Mesendoderm (in vitro differentiated cells): ENCODE results near the gene MRPS18B.
A peak's percentile ranks its signal among the peaks of the same experiment; 100 is the strongest.

Source experiments
- DNase-seq: peaks from one replicate; pipeline ENCODE4 v3.0.0; 2013
- H2AK5ac ChIP-seq: 2 replicates; pipeline ENCODE4 v1.6.1; 2013; ENCODE audit warnings: low read length, inconsistent platforms
- H2BK120ac ChIP-seq: 2 replicates; pipeline ENCODE4 v1.6.1; 2013; ENCODE audit warnings: low read depth, mild to moderate bottlenecking, low read length, moderate library complexity, mixed read lengths
- H2BK15ac ChIP-seq: replicated peaks from 2 replicates; pipeline ENCODE4 v1.6.1; 2013; ENCODE audit warnings: low read depth, mild to moderate bottlenecking, moderate library complexity
- H2BK5ac ChIP-seq: 2 replicates; pipeline ENCODE4 v1.6.1; 2013; ENCODE audit warnings: low read length, inconsistent platforms
- H3K18ac ChIP-seq: 2 replicates; pipeline ENCODE4 v1.6.1; 2013; ENCODE audit warnings: mild to moderate bottlenecking, low read length, mixed read lengths
- H3K23ac ChIP-seq: one replicate; pipeline ENCODE4 v1.6.1; 2013; ENCODE audit warnings: low read length
- H3K27ac ChIP-seq: 2 replicates; pipeline ENCODE4 v1.5.1; 2013; ENCODE audit warnings: low read depth, mild to moderate bottlenecking, inconsistent platforms, low read length, moderate library complexity
- H3K27me3 ChIP-seq: 2 replicates; pipeline ENCODE4 v1.6.1; 2013; ENCODE audit warnings: low read length, control low read depth, mild to moderate bottlenecking, inconsistent platforms; ENCODE audit not compliant: insufficient read depth, poor library complexity
- H3K36me3 ChIP-seq: 2 replicates; pipeline ENCODE4 v1.6.1; 2013; ENCODE audit warnings: low read length, inconsistent platforms; ENCODE audit not compliant: control insufficient read depth, insufficient read depth
- H3K4ac ChIP-seq: one replicate; pipeline ENCODE4 v1.6.1; 2013; ENCODE audit warnings: low read depth, mild to moderate bottlenecking, low read length, moderate library complexity
- H3K4me1 ChIP-seq: 2 replicates; pipeline ENCODE4 v1.6.1; 2013; ENCODE audit warnings: low read depth, low read length, inconsistent platforms; ENCODE audit not compliant: control insufficient read depth
- H3K4me2 ChIP-seq: 2 replicates; pipeline ENCODE4 v1.6.1; 2013; ENCODE audit warnings: low read length
- H3K4me3 ChIP-seq: 2 replicates; pipeline ENCODE4 v1.5.1; 2013; ENCODE audit warnings: mild to moderate bottlenecking, low read length
- H3K56ac ChIP-seq: one replicate; pipeline ENCODE4 v1.6.1; 2013; ENCODE audit warnings: low read length
- H3K79me1 ChIP-seq: 2 replicates; pipeline ENCODE4 v1.6.1; 2013; ENCODE audit warnings: low read length, inconsistent platforms
- H3K79me2 ChIP-seq: 2 replicates; pipeline ENCODE4 v1.6.1; 2013; ENCODE audit warnings: mild to moderate bottlenecking, low read length; ENCODE audit not compliant: control insufficient read depth, insufficient read depth
- H3K9ac ChIP-seq: 2 replicates; pipeline ENCODE4 v1.6.1; 2013; ENCODE audit warnings: low read length, inconsistent platforms
- H4K5ac ChIP-seq: one replicate; pipeline ENCODE4 v1.6.1; 2013; ENCODE audit warnings: low read length
- H4K8ac ChIP-seq: one replicate; pipeline ENCODE4 v1.6.1; 2013; ENCODE audit warnings: low read depth, mild to moderate bottlenecking, control low read depth, low read length, moderate library complexity
- whole genome bisulfite sequencing: extraction: QIAGEN DNeasy Blood & Tissue Kit; methylation state at CpG from one replicate; pipeline ENCODE4 v1.1.7; 2013; ENCODE audit warnings: low lambda C conversion rate, missing lambda C conversion rate; ENCODE audit not compliant: insufficient coverage; ENCODE audit errors: extremely low coverage; 5-methylcytosine and 5-hydroxymethylcytosine counted together

The MRPS18B gene

DNA sequence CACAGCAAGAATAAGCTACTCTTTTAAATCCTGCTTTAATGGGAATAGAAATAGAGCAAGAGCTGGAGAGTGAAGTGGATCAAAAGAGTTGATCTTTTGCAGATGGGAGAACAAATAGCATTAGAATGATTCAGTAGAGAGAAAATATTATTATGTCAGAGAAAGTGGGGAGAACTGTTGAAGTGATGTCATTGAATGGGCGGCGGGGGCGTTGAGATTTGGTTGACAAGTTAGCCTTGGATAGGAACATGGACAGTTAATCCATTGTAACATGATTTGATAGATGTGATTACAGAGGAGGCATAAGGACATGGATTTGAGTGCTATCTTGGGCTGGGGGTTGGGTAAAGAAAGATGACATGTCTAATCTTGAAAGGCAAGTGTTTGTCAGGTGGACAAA, 18.2 kb downstream of the MRPS18B start:
- Histone ChIP-seq H3K4me2 (no peak overlapping the region), H4K8ac (peak overlapping the region; percentile 65), H3K36me3 (peaks cover 8% of the 10 kb centered on the region), H3K4me3 (no peak overlapping the region), H3K79me2 (no peaks in the 10 kb centered on the region), H2AK5ac (no peak overlapping the region), H3K18ac (no peak overlapping the region), H3K4me1 (no peaks in the 10 kb centered on the region), H2BK15ac (no peak overlapping the region), H4K5ac (no peak overlapping the region), H3K23ac (no peak overlapping the region), H2BK120ac (no peak overlapping the region), H3K27me3 (no peaks in the 10 kb centered on the region), H3K27ac (no peak overlapping the region), H3K56ac (no peak overlapping the region), H2BK5ac (no peak overlapping the region), H3K79me1 (no peaks in the 10 kb centered on the region), H3K9ac (no peak overlapping the region), H3K4ac (no peak overlapping the region)
- DNase-seq = no peak
- WGBS = 100% methylated on average over 3 of the region's 3 CpGs

DNA sequence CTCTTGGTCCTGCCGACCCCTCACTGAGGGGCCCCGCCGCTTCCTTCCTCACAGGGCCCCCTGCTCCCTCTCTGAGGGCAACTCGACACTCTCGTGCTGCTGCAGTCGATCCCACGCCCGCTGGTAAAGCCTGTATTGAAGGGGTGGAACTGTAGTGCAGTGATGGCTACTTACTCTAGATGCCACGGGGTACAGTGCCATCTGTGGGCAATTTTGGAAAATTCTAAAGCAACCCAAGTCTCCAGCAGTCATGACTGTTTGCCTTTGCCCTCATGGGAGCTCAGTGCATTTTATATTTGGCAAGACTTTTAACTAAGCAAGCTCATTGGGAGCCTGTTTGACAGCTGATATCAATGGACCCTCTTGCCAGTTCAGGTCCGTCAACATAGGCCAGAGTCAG, 22.8 kb downstream of the MRPS18B start:
- H4K8ac ChIP-seq = no peak overlapping the region
- H2BK15ac ChIP-seq = no peak overlapping the region
- no peak overlapping the region for H4K5ac ChIP-seq
- no peak overlapping the region for H3K56ac ChIP-seq
- WGBS = no CpG with 5 or more reads among the region's 10 CpGs
- no peak for DNase-seq
- H3K79me1 ChIP-seq = peaks cover 5% of the 10 kb centered on the region
- H3K36me3 ChIP-seq = peaks cover 7% of the 10 kb centered on the region
- H3K27ac ChIP-seq = no peak overlapping the region
- H3K9ac ChIP-seq = no peak overlapping the region
- H3K18ac ChIP-seq = no peak overlapping the region
- no peak overlapping the region for H2AK5ac ChIP-seq
- H3K79me2 ChIP-seq = peaks cover 3% of the 10 kb centered on the region
- no peaks in the 10 kb centered on the region for H3K27me3 ChIP-seq
- H3K23ac ChIP-seq = no peak overlapping the region
- no peak overlapping the region for H3K4me2 ChIP-seq
- H3K4ac ChIP-seq = no peak overlapping the region
- no peak overlapping the region for H2BK5ac ChIP-seq
- H3K4me3 ChIP-seq = no peak overlapping the region
- no peak overlapping the region for H2BK120ac ChIP-seq
- no peaks in the 10 kb centered on the region for H3K4me1 ChIP-seq

DNA sequence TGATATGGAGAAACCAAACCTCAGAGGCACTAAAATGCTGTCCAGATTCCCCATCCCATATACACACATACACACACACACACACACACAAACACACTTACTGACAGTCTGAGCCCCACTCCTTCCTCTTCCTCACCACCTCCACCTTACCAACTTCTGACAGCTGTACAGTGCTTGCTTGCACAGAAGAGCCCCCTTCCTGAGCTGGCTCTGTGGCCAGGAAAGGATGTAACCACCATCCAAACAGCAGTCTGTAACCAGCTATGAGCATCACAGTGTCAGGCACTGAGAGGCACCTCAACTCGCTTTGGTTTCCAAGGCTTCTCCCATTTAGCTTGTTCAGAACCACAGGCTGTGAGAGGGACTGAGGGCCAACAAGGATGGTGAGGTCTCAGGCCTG, 23.4 kb downstream of the MRPS18B start:
- H2BK120ac ChIP-seq = no peak overlapping the region
- WGBS = no CpG with 5 or more reads among the region's 1 CpG
- no peak overlapping the region for H4K5ac ChIP-seq
- no peak for DNase-seq
- H3K9ac ChIP-seq = no peak overlapping the region
- H3K4me1 ChIP-seq = peaks cover under 1% of the 10 kb centered on the region
- no peak overlapping the region for H3K27ac ChIP-seq
- no peaks in the 10 kb centered on the region for H3K27me3 ChIP-seq
- H4K8ac ChIP-seq = no peak overlapping the region
- H3K4ac ChIP-seq = no peak overlapping the region
- no peak overlapping the region for H3K56ac ChIP-seq
- peaks cover 9% of the 10 kb centered on the region for H3K79me1 ChIP-seq
- H2BK15ac ChIP-seq = no peak overlapping the region
- peaks cover 8% of the 10 kb centered on the region for H3K79me2 ChIP-seq
- no peak overlapping the region for H3K4me3 ChIP-seq
- H3K4me2 ChIP-seq = no peak overlapping the region
- H3K36me3 ChIP-seq = peaks cover 7% of the 10 kb centered on the region
- no peak overlapping the region for H2BK5ac ChIP-seq
- H3K23ac ChIP-seq = no peak overlapping the region
- no peak overlapping the region for H3K18ac ChIP-seq
- H2AK5ac ChIP-seq = no peak overlapping the region

DNA sequence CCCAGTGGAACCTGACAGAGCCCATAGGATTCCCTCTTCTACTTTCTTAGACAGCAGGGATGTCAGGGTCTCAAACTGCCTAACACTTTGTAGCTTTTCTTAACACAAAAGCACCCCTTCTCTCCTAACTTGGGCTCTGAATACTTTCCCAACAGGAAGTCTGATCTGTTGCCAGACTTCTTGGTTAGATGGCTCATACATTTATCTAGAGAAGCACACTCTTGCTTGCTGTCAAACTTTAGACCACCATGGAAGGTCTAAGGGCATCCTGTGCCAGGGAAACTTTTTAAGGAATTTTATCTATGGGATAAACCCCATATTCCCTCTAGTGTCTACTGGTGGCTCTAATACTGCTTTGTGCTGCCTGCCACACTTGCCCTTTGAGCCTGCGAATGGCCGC, 26.0 kb downstream of the MRPS18B start:
- Histone ChIP-seq H3K36me3 (peaks cover 7% of the 10 kb centered on the region), H4K8ac (no peak overlapping the region)
- WGBS = no CpG with 5 or more reads among the region's 2 CpGs

DNA sequence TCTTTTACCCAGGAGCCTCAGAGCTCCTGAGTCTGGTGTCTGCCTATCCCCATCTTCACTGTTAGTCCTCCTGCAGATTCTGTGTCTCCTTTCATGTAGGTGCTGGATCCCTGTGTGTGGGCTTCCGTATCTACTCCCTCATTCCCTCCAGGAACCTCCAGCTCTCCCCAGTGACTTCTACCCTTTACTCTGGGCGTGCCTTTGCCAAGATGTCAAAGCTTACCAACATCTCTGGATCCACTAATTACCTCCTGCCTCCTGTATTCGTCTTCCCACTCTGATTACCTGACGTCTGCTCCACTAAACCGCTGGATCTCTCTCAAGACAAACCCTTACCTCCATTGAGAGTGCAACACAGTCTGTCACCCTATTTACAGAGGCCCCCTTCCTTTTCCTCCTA, 27.1 kb downstream of the MRPS18B start:
- peaks cover 7% of the 10 kb centered on the region for H3K36me3 ChIP-seq
- no peak overlapping the region for H3K56ac ChIP-seq
- H2AK5ac ChIP-seq = no peak overlapping the region
- DNase-seq = no peak
- H3K4me3 ChIP-seq = no peak overlapping the region
- H2BK120ac ChIP-seq = no peak overlapping the region
- peaks cover 16% of the 10 kb centered on the region for H3K79me2 ChIP-seq
- H3K23ac ChIP-seq = no peak overlapping the region
- H4K5ac ChIP-seq = no peak overlapping the region
- H3K18ac ChIP-seq = no peak overlapping the region
- no peak overlapping the region for H3K4me2 ChIP-seq
- H3K79me1 ChIP-seq = peaks cover 16% of the 10 kb centered on the region
- H3K9ac ChIP-seq = no peak overlapping the region
- no CpG with 5 or more reads among the region's 5 CpGs for WGBS
- no peak overlapping the region for H4K8ac ChIP-seq
- no peak overlapping the region for H3K4ac ChIP-seq
- H3K4me1 ChIP-seq = peaks cover 2% of the 10 kb centered on the region
- no peaks in the 10 kb centered on the region for H3K27me3 ChIP-seq
- H2BK15ac ChIP-seq = no peak overlapping the region
- no peak overlapping the region for H3K27ac ChIP-seq
- H2BK5ac ChIP-seq = no peak overlapping the region

More for the DNA sequence above, 26.0 kb downstream of the MRPS18B start:
- Histone ChIP-seq H3K4me2 (no peak overlapping the region), H3K18ac (no peak overlapping the region), H3K27me3 (no peaks in the 10 kb centered on the region), H3K27ac (no peak overlapping the region), H2BK5ac (no peak overlapping the region), H3K4ac (no peak overlapping the region), H3K4me3 (no peak overlapping the region), H3K9ac (no peak overlapping the region), H2BK120ac (no peak overlapping the region), H3K23ac (no peak overlapping the region), H3K79me2 (peaks cover 16% of the 10 kb centered on the region), H3K4me1 (peaks cover 2% of the 10 kb centered on the region), H3K79me1 (peaks cover 13% of the 10 kb centered on the region), H2AK5ac (no peak overlapping the region), H3K56ac (no peak overlapping the region), H2BK15ac (no peak overlapping the region), H4K5ac (no peak overlapping the region)
- DNase-seq = no peak

DNA sequence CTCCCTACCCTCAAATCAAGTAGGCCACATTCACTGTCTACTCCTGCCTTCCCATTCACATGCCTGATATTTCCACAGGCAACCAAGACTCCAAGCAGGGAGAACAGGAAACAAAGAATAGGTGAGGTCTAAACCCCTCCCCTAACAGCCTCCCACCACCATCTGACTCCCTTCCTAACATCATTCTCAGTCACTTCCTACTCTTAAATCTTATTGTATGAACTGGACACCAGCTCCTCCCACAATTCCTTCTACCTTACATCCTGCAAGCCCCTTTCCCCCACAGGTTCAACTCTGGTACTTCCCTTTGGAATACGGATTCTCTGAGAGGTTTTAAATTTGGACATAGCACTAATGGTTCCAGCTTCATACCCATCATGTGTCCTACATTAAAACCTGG, 28.3 kb downstream of the MRPS18B start:
- Histone ChIP-seq H3K4me1 (peaks cover 2% of the 10 kb centered on the region), H3K27me3 (no peaks in the 10 kb centered on the region), H3K4ac (no peak overlapping the region), H3K79me1 (peaks cover 16% of the 10 kb centered on the region), H3K4me2 (peak overlapping the region; percentile 61), H3K36me3 (peaks cover 7% of the 10 kb centered on the region), H3K79me2 (peaks cover 16% of the 10 kb centered on the region), H3K23ac (no peak overlapping the region), H2BK15ac (no peak overlapping the region), H2BK120ac (no peak overlapping the region), H4K8ac (no peak overlapping the region), H3K56ac (peak overlapping the region; percentile 74), H2BK5ac (no peak overlapping the region), H3K27ac (no peak overlapping the region), H3K18ac (no peak overlapping the region), H3K9ac (peak overlapping the region; percentile 57), H2AK5ac (no peak overlapping the region), H4K5ac (no peak overlapping the region), H3K4me3 (no peak overlapping the region)
- WGBS = no CpG with 5 or more reads among the region's 1 CpG
- DNase-seq = no peak
